PC-9 (cell line): ENCODE data around the gene SLC25A24. TPM values are rescaled to one million over a fixed set of nuclear protein-coding genes. Genes with fewer than 3 reads are reported as not detected.

ENCODE experiments used
- BruUV-seq: library from RNA; stranded (reverse); fragments of 400-500 nt; replicated peaks from 2 replicates; lab custom pipeline; 2021; lab: Mats Ljungman, UMichigan
- CTCF ChIA-PET: fragments of 300-600 bp; sonication (Branson Sonifier 250); formaldehyde crosslinking; loops from one replicate; lab custom pipeline; 2022; ENCODE audit warnings: antibody characterized with exemption; lab: Charles Lee
- POLR2A ChIA-PET: fragments of 300-600 bp; sonication (Branson Sonifier 250); formaldehyde crosslinking; loops from one replicate; lab custom pipeline; 2022; ENCODE audit warnings: antibody characterized with exemption; ENCODE audit not compliant: unreplicated experiment; lab: Charles Lee
- DNase-seq, 2 experiments: peaks; one replicate each; pipeline versions ENCODE4 v3.0.0 to v3.0.0-alpha.2; 2015 to 2022; ENCODE audit warnings: mixed read lengths in 1 of 2
- H2AFZ ChIP-seq: fragments of 200-600 bp; sonication (generic); 2 replicates; pipeline ENCODE4 v1.8.1; 2017; ENCODE audit warnings: antibody characterized with exemption
- H3F3A ChIP-seq: fragments of 200-600 bp; sonication (generic); 2 replicates; pipeline ENCODE4 v1.8.1; 2017; ENCODE audit warnings: antibody characterized with exemption, mild to moderate bottlenecking, low read depth; ENCODE audit not compliant: insufficient read depth
- H3K27ac ChIP-seq: fragments of 200-600 bp; sonication (generic); 2 replicates; pipeline ENCODE4 v1.6.1; 2016; ENCODE audit warnings: mixed run types
- H3K27me3 ChIP-seq: fragments of 200-600 bp; sonication (generic); 2 replicates; pipeline ENCODE4 v1.6.1; 2016; ENCODE audit warnings: low read depth, mixed run types; ENCODE audit not compliant: insufficient read depth
- H3K36me3 ChIP-seq: fragments of 200-600 bp; sonication (generic); 2 replicates; pipeline ENCODE4 v1.6.1; 2016; ENCODE audit warnings: low read depth, mixed run types
- H3K4me1 ChIP-seq: fragments of 200-600 bp; sonication (generic); replicated peaks from 2 replicates; pipeline ENCODE4 v1.6.1; 2016; ENCODE audit warnings: mixed run types; ENCODE audit not compliant: insufficient read depth
- H3K4me2 ChIP-seq: fragments of 200-600 bp; sonication (generic); 2 replicates; pipeline ENCODE4 v1.6.1; 2017; ENCODE audit warnings: mixed run types
- H3K4me3 ChIP-seq: fragments of 200-600 bp; sonication (generic); 2 replicates; pipeline ENCODE4 v1.6.1; 2016; ENCODE audit warnings: mixed run types
- H3K79me2 ChIP-seq: fragments of 200-600 bp; sonication (generic); 2 replicates; pipeline ENCODE4 v1.6.1; 2017; ENCODE audit warnings: low read depth, mixed run types
- H3K9me2 ChIP-seq: fragments of 200-600 bp; sonication (generic); 2 replicates; pipeline ENCODE4 v1.8.1; 2017; ENCODE audit warnings: mild to moderate bottlenecking; ENCODE audit not compliant: insufficient read depth
- H3K9me3 ChIP-seq: fragments of 200-600 bp; sonication (generic); 2 replicates; pipeline ENCODE4 v1.8.1; 2016; ENCODE audit warnings: low read depth; ENCODE audit not compliant: insufficient read depth
- H4K20me1 ChIP-seq: fragments of 200-600 bp; sonication (generic); 2 replicates; pipeline ENCODE4 v1.8.1; 2017; ENCODE audit not compliant: insufficient read depth
- CTCF ChIP-seq: fragments of 200-600 bp; sonication (generic); conservative IDR thresholded peaks from 2 replicates; pipeline ENCODE4 v1.6.1; 2017; ENCODE audit warnings: mixed run types, antibody characterized with exemption, mild to moderate bottlenecking, moderate library complexity
- EZH2 ChIP-seq: fragments of 200-600 bp; sonication (generic); IDR thresholded peaks from 2 replicates; pipeline ENCODE4 v1.8.0; 2017; ENCODE audit warnings: antibody characterized with exemption, low read depth
- intact Hi-C: fragments of 100-400 bp; cut with micrococcal nuclease; formaldehyde crosslinking; loops from one replicate; pipeline ENCODE4 v1.10.0; 2022; ENCODE audit not compliant: unreplicated experiment
- total RNA-seq: library from RNA; stranded (reverse); gene quantifications from 2 replicates; pipeline ENCODE4 v1.2.3, GENCODE V29; 2021

Gene SLC25A24
- total RNA-seq, 1 experiment from 2014 or later = 60.5 TPM

- Histone ChIP-seq H3K9me3 (no peaks in the 10 kb centered on the region; the same call in 1 of the 2 replicates), H4K20me1 (no peaks in the 10 kb centered on the region)
- CTCF ChIA-PET = no interaction called here
Observed at GRCh38 chr1:108106775-108107174, 93.4 kb downstream of the SLC25A24 start.

GRCh38 chr1:108100148-108100547 is 100.0 kb downstream of the SLC25A24 start:
- POLR2A ChIA-PET = no interaction called here
- CTCF ChIA-PET = interaction anchor here (0.6 kb wide), 1 partner anchor 24 kb away, joined by 3 read pairs; no protein-coding TSS in a partner anchor
- intact Hi-C loops = no loop called here
- Histone ChIP-seq H2AFZ (no peak overlapping the region), H3K27ac (no peak overlapping the region), H3K4me1 (no peaks in the 10 kb centered on the region), H3K36me3 (no peaks in the 10 kb centered on the region), H4K20me1 (no peaks in the 10 kb centered on the region), H3K4me3 (no peak overlapping the region), H3K9me3 (no peaks in the 10 kb centered on the region), H3F3A (no peaks in the 10 kb centered on the region), H3K27me3 (no peaks in the 10 kb centered on the region), H3K9me2 (peaks cover 6% of the 10 kb centered on the region; the same call in 1 of the 2 replicates), H3K79me2 (no peaks in the 10 kb centered on the region), H3K4me2 (no peak overlapping the region)
- TF ChIP-seq EZH2 = no peak
- no TSS peak for BruUV-seq
- no peak for DNase-seq

More at GRCh38 chr1:108106775-108107174, 93.4 kb downstream of the SLC25A24 start:
- intact Hi-C loops = no loop called here
- H3F3A ChIP-seq = no peaks in the 10 kb centered on the region
- POLR2A ChIA-PET = no interaction called here
- H3K4me2 ChIP-seq = no peak overlapping the region
- H3K27me3 ChIP-seq = no peaks in the 10 kb centered on the region
- no peak for TF ChIP-seq CTCF
- TF ChIP-seq EZH2 = no peak
- no peaks in the 10 kb centered on the region for H3K36me3 ChIP-seq
- H3K27ac ChIP-seq = no peak overlapping the region
- no peak for DNase-seq
- no peaks in the 10 kb centered on the region for H3K9me2 ChIP-seq
- no peaks in the 10 kb centered on the region for H3K4me1 ChIP-seq
- BruUV-seq = no TSS peak
- H3K79me2 ChIP-seq = no peaks in the 10 kb centered on the region
- H2AFZ ChIP-seq = no peak overlapping the region
- H3K4me3 ChIP-seq = no peak overlapping the region

GRCh38 chr1:108097018-108097417 is 103.1 kb downstream of the SLC25A24 start:
- no peaks in the 10 kb centered on the region for H3K27me3 ChIP-seq
- no peak overlapping the region for H2AFZ ChIP-seq
- no peak overlapping the region for H3K27ac ChIP-seq
- no peaks in the 10 kb centered on the region for H3K36me3 ChIP-seq
- TF ChIP-seq CTCF (no peak), EZH2 (no peak)
- no peak overlapping the region for H3K4me2 ChIP-seq
- no peaks in the 10 kb centered on the region for H3K4me1 ChIP-seq
- H3F3A ChIP-seq = no peaks in the 10 kb centered on the region
- POLR2A ChIA-PET = no interaction called here
- no peaks in the 10 kb centered on the region for H4K20me1 ChIP-seq
- no peak overlapping the region for H3K4me3 ChIP-seq
- no peak for DNase-seq
- no peaks in the 10 kb centered on the region for H3K9me3 ChIP-seq
- H3K9me2 ChIP-seq = peaks cover 6% of the 10 kb centered on the region
- BruUV-seq = no TSS peak
- CTCF ChIA-PET = no interaction called here
- intact Hi-C loops = no loop called here
- H3K79me2 ChIP-seq = no peaks in the 10 kb centered on the region

- CTCF ChIA-PET = no interaction called here
- TF ChIP-seq CTCF = no peak
- TF ChIP-seq EZH2 = no peak
- DNase-seq = no peak
Observed at GRCh38 chr1:108096089-108096488, 104.1 kb downstream of the SLC25A24 start.

More at GRCh38 chr1:108096089-108096488, 104.1 kb downstream of the SLC25A24 start:
- Histone ChIP-seq H3K9me2 (peaks cover 6% of the 10 kb centered on the region), H4K20me1 (no peaks in the 10 kb centered on the region), H3K27me3 (no peaks in the 10 kb centered on the region), H3K36me3 (no peaks in the 10 kb centered on the region), H3K27ac (no peak overlapping the region), H3F3A (no peaks in the 10 kb centered on the region), H2AFZ (no peak overlapping the region), H3K9me3 (no peaks in the 10 kb centered on the region), H3K4me2 (no peak overlapping the region), H3K4me1 (no peaks in the 10 kb centered on the region), H3K4me3 (no peak overlapping the region), H3K79me2 (no peaks in the 10 kb centered on the region)
- POLR2A ChIA-PET = no interaction called here
- intact Hi-C loops = no loop called here
- no TSS peak for BruUV-seq
